HUES64 (cell line): Measurements from ENCODE around the gene ACOT8.
A peak's percentile ranks its signal among the peaks of the same experiment; 100 is the strongest.
"Not testable (repeated sequence)": the region's sequence is repeated elsewhere in the genome, so short reads cannot be mapped to it uniquely, and the experiment has no call there.

Source experiments
- H3K27ac ChIP-seq: 2 replicates; pipeline ENCODE4 v1.7.0; 2013; ENCODE audit warnings: low read depth, low read length, inconsistent platforms
- H3K27me3 ChIP-seq: 2 replicates; pipeline ENCODE4 v1.6.1; 2013; ENCODE audit warnings: mild to moderate bottlenecking, low read length; ENCODE audit not compliant: insufficient read depth
- H3K36me3 ChIP-seq: 2 replicates; pipeline ENCODE4 v1.6.1; 2013; ENCODE audit warnings: mild to moderate bottlenecking, low read length; ENCODE audit not compliant: insufficient read depth
- H3K4me1 ChIP-seq: 2 replicates; pipeline ENCODE4 v1.6.1; 2013; ENCODE audit warnings: mild to moderate bottlenecking, low read length, moderate library complexity; ENCODE audit not compliant: insufficient read depth
- H3K4me3 ChIP-seq: 2 replicates; pipeline ENCODE4 v1.5.1; 2013; ENCODE audit warnings: mild to moderate bottlenecking, low read length, moderate library complexity
- H3K9ac ChIP-seq: 2 replicates; pipeline ENCODE4 v1.6.1; 2013; ENCODE audit warnings: mild to moderate bottlenecking, low read depth, low read length
- H3K9me3 ChIP-seq: 2 replicates; pipeline ENCODE4 v1.6.1; 2013; ENCODE audit warnings: low read depth, low read length; ENCODE audit not compliant: insufficient read depth
- WGBS: fragments of 150-250, 120-280 bp; methylation state at CpG from one replicate; pipeline ENCODE4 v1.1.7; 2013; ENCODE audit warnings: missing lambda C conversion rate; 5-methylcytosine and 5-hydroxymethylcytosine counted together

The ACOT8 gene

DNA sequence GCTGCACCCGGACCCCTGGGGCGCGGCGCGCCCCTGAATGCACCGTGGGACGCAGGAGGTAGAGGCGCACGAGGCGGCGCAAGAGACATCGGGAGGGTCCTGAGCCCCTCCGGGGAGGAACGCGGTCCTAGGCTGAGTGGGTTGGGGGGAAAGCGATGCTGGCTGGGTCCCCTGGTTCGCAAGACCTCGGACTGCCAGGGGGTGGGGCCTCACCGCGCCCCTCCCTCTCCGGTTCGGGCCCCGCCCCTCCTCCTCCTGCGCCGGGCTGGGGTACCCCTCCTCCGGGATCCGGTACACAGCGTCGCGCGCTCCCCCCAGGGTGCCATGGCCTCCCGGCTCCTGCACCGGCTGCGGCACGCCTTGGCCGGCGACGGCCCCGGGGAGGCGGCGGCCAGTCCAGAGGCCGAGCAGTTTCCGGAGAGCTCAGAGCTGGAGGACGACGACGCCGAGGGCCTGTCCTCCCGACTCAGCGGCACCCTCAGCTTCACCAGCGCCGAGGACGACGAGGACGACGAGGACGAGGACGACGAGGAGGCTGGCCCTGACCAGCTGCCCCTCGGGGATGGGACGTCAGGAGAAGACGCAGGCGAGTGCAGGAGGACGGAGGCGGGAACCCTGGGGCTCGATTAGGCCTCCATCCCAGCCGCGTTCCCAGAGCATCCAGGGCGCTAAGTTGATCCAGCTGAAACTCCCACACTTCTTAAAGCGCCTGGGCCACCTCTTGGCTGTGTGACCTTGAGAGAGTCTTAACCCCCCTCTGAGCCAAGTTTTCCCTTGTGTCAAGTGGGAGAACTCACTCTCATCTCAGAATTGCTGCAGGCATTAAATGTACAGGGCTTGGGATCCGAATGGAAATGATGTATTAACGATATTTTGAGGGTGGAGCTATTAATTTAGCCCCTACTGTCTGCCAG, 23.1 kb downstream of the ACOT8 start:
- WGBS = 5% methylated on average over 71 of the region's 71 CpGs
- H3K27ac ChIP-seq = peak overlapping the region; percentile 80

DNA sequence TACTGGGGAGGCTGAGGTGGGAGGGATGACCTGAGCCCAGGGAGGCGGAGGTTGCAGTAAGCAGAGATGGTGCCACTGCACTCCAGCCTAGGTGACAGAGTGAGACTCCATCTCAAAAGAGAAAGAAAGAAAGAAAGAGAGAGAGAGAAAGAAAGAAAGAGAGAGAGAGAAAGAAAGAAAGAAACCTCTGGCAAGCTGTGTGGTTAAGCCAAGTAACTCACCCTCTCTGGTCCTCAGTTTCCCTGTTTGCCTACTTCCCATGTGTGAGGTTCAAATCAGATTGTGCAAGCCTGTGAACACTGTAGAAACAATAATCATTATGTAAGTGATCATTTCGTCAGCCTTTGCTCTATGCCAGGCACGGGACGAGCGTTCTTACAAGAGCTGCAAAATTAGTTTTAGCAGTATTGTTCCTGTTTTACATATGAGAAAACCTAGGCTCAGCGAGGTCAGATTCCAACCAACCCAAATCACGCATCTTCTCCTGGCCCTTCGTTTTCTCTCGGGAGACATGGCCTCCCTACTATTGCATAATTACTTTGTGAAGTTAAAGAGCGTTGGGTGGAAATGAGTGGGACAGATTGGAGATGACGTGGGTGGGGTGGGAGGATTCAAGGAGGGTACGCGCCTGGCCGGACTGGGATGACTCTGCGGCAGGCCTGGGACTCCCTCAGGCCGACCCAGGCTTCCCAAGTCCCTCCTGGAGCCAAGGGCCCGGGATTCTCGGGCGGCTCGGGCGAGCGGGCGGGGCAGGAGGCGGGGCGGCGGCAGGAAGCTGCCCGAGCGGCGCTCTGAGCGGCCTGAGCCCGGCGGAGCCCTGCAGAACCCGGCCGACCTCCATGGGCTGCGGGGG, 23.9 kb downstream of the ACOT8 start, which contains the start of gene SNX21:
SNX21 (plus strand) TSS at position 770 of the 853 bp plus-strand sequence. CDS start 121 bp downstream, outside the sequence.
- Histone ChIP-seq H3K9ac (peak within 1 kb of the TSS; percentile 75), H3K4me3 (peak within 1 kb of the TSS; percentile 79), H3K27me3 (no peaks in the 10 kb centered on the region), H3K36me3 (peaks cover 21% of the 10 kb centered on the region; the same call in 1 of the 2 replicates), H3K9me3 (no peaks in the 10 kb centered on the region), H3K4me1 (peaks cover 5% of the 10 kb centered on the region), H3K27ac (peak within 1 kb of the TSS; percentile 80)
- WGBS = 13% methylated on average over 35 of the region's 35 CpGs

More for the DNA sequence above, 23.1 kb downstream of the ACOT8 start:
- H3K9me3 ChIP-seq = no peaks in the 10 kb centered on the region
- peaks cover 5% of the 10 kb centered on the region for H3K4me1 ChIP-seq
- no peaks in the 10 kb centered on the region for H3K27me3 ChIP-seq
- H3K9ac ChIP-seq = peak overlapping the region; percentile 75
- H3K4me3 ChIP-seq = peak overlapping the region; percentile 79
- peaks cover 24% of the 10 kb centered on the region; the same call in 1 of the 2 replicates for H3K36me3 ChIP-seq

DNA sequence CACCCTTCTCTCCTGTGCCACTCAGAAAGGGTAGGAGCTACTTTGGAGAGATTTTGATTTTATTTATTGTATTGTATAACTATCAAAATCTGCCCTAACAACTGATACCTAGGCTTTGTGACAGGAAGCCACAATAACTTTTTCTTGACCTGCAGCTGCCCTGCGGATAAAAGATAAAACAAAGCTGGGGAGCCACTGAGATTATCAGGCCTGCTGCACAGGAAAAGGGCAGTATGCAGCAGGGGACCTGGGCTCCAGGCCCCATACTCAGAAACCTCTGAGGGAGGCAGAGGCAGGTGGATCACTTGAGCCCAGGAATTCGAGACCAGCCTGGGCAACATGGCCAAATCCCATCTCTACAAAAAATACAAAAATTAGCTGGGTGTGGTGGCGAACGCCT, 24.6 kb downstream of the ACOT8 start:
- Histone ChIP-seq H3K4me3 (no peak overlapping the region), H3K9me3 (no peaks in the 10 kb centered on the region), H3K9ac (no peak overlapping the region), H3K27ac (no peak overlapping the region), H3K4me1 (peaks cover 5% of the 10 kb centered on the region), H3K27me3 (no peaks in the 10 kb centered on the region), H3K36me3 (peaks cover 18% of the 10 kb centered on the region; the same call in 1 of the 2 replicates)
- 91% methylated on average over 4 of the region's 4 CpGs for WGBS

DNA sequence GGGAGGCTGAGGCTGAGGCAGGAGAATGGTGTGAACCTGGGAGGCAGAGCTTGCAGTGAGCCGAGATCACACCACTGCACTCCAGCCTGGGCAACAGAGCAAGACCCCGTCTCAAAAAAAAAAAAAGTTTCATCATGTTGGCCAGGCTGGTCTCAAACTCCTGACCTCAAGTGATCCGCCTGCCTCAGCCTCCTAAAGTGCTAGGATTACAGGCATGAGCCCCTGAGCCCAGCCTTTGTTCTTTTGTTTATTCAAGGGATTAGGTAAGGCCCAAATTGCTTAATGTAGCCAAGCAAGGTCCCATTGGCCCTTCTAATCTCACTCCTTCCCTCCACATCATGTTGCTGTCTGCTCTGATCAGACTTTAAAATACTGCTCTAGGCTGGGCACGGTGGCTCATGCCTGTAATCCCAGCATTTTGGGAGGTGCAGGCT, 27.5 kb downstream of the ACOT8 start:
- H3K27me3 ChIP-seq, H3K9ac ChIP-seq, H3K9me3 ChIP-seq, H3K27ac ChIP-seq, H3K36me3 ChIP-seq, H3K4me1 ChIP-seq, H3K4me3 ChIP-seq: not testable (repeated sequence)
- WGBS = 90% methylated on average over 4 of the region's 4 CpGs

DNA sequence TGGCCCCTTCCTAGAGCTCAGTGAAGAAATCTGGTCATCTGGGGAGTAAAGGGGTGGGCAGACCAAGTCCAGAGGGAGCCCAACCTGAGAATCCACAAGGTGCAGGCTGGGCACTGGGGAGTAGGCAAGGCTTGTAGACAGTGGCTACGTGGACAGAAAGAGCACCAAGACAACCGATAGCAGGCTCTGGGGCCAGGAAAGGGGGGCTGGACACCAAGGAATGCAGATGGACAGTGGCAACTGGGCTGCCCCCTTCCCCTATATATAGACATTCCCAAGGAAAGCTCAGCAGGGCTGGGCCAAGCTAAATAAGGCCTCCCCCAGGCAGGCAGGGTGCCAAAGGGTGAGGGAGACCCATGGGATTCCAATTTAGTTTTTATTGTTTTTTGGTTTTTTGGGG, 28.6 kb downstream of the ACOT8 start:
- Histone ChIP-seq H3K36me3 (no peaks in the 10 kb centered on the region), H3K4me1 (peaks cover 5% of the 10 kb centered on the region), H3K9ac (no peak overlapping the region), H3K4me3 (no peak overlapping the region), H3K27me3 (peaks cover 6% of the 10 kb centered on the region), H3K27ac (no peak overlapping the region), H3K9me3 (no peaks in the 10 kb centered on the region)
- 77% methylated on average over 2 of the region's 2 CpGs for WGBS

DNA sequence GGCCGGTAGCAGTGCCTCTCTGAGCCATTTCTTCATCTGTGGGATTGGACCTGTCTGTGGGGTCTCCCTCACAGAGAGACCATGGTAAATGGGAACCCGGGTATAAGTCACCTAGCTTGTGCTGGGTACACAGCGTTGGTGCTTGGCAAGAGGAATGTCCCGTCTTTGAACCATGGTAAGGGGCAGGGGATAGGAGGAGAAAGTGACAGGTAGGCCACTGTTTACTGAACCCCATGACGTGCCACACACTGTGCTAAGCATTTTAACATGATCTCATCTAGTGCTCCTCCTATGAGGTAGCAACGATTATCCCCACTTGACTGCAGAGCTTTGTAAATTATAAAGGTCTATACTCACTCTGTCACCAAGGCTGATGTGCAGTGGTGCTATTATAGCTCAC, 29.5 kb downstream of the ACOT8 start:
- Histone ChIP-seq H3K27me3 (peaks cover 12% of the 10 kb centered on the region), H3K36me3 (no peaks in the 10 kb centered on the region), H3K4me3 (no peak overlapping the region), H3K9me3 (no peaks in the 10 kb centered on the region), H3K27ac (no peak overlapping the region), H3K9ac (no peak overlapping the region), H3K4me1 (no peaks in the 10 kb centered on the region; the same call in 1 of the 2 replicates)
- WGBS = 91% methylated on average over 6 of the region's 6 CpGs

DNA sequence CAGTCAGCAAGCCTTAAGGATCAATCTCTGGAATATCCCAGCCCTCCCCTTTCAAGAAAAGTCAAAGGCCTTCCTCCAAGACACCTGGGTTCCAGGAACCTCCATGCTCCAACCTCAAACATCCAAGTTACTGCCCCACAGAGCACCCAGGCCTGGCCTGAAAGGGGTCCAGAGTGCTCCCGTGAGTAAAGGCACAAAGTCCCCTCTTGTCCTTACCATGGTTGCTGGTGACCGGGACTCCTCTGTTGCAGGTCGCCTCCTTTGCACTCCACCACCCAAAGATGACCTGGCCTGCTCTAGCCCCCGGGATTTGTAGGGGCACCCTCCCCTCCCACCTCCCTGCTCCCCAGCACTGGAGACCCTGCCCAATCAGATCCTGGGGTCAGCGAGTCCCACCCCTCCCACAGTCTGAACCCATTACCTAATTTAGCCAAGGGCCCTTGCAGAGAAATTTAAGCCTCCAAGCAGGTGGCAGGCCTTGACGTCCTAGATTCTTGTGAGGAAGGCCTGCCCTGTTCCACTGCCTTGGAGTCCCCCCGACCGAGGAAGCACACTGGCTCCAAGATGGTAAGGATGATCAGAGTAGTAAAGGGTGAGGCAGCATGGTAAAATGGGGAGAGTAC, 30.1 kb downstream of the ACOT8 start, which contains the start of gene TNNC2:
TNNC2 (minus strand) TSS at position 283 of the 623 bp plus-strand sequence; CDS start at position 219, 64 bp downstream.
- H3K27ac ChIP-seq = no peak within 1 kb of the TSS

DNA sequence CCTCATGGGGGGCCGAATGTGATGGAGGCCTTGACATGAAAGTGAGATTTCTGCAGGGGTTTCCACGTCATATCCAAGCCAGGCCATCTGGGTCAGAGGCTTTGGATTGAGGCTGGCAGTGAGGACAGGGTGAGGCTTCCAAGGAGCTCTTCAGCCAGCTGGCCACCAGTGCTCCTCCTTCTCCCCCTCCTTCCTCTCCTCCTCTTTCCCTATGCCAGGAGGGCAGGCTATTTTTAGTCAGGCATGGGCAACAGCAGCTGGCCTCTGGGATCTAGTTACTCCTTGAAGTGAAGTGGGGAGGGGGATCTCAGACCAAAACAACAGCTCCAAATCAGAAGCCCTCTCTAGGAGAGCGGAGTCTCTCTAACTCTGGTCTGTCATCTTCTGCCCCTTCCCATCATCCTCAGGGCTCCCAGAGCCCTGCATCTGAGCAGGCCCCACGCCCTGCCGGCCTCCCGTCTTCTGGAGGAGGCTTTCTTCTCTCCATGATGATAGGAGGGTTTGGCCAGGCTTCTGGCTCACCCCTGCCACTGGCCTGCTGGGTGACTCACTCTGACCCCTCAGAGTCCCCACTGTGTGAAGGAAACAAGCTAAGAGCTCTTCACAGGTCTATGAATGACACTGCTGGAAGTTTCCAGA, 30.7 kb downstream of the ACOT8 start:
- 69% methylated on average over 6 of the region's 6 CpGs for WGBS
- Histone ChIP-seq H3K27me3 (peaks cover 12% of the 10 kb centered on the region), H3K4me1 (no peaks in the 10 kb centered on the region; the same call in 1 of the 2 replicates), H3K9ac (no peak overlapping the region), H3K4me3 (no peak overlapping the region), H3K9me3 (no peaks in the 10 kb centered on the region), H3K36me3 (no peaks in the 10 kb centered on the region), H3K27ac (no peak overlapping the region)

More for the DNA sequence above, 30.1 kb downstream of the ACOT8 start, which contains the start of gene TNNC2:
- H3K4me3 ChIP-seq = no peak within 1 kb of the TSS
- H3K36me3 ChIP-seq = no peaks in the 10 kb centered on the region
- H3K9ac ChIP-seq = no peak within 1 kb of the TSS
- peaks cover 12% of the 10 kb centered on the region for H3K27me3 ChIP-seq
- no peaks in the 10 kb centered on the region for H3K9me3 ChIP-seq
- WGBS = 89% methylated on average over 8 of the region's 8 CpGs
- H3K4me1 ChIP-seq = no peaks in the 10 kb centered on the region; the same call in 1 of the 2 replicates

DNA sequence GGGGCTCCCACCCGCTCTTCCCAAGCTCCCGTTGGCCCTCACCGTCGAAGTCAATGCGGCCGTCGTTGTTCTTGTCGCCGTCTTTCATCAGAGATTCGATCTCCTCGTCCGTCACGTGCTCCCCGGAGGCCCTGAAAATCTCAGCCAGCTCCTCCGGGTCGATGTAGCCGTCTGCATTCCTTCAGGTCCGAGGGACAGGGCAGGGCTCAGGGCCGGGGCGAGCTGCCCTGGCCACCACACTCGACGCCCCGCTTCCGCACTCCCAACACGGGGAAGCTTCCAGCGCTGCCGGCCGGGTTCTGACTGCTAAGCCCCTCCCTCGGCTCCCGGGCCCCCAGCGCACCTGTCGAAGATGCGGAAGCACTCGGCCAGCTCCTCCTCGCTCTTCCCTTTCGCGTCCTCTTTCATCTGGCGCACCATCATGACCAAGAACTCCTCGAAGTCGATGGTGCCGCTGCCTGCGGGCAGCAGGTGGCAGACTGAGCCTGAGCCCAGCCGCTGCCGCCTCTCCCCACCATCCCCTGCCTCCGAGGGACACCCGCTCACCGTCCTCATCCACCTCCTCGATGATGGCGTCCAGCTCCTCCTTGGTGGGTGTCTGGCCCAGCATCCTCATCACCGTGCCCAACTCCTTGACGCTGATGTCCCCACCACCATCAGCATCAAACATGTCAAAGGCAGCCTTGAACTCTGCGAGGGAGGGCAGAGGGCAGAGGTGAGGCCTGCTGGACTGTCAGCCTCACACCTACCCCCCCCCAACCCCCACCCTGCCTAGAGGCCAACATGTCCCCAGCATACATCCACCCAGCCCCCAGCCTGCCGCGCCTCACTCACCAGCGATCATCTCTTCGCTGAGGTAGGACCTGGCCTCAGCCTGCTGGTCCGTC, 33.0 kb downstream of the ACOT8 start:
- Histone ChIP-seq H3K4me1 (no peaks in the 10 kb centered on the region; the same call in 1 of the 2 replicates), H3K9me3 (no peaks in the 10 kb centered on the region), H3K4me3 (peak overlapping the region; percentile 40), H3K9ac (0 out of 2 replicates have a peak overlapping the region, but pooled peaks have one; percentile 45), H3K27me3 (peaks cover 12% of the 10 kb centered on the region), H3K36me3 (no peaks in the 10 kb centered on the region), H3K27ac (no peak overlapping the region)
- 41% methylated on average over 57 of the region's 57 CpGs for WGBS
